ENCODE measurements around the gene TBCCD1.
"Not testable (repeated sequence)": the region's sequence is repeated elsewhere in the genome, so short reads cannot be mapped to it uniquely, and the experiment has no call there.

The TBCCD1 gene

DNA sequence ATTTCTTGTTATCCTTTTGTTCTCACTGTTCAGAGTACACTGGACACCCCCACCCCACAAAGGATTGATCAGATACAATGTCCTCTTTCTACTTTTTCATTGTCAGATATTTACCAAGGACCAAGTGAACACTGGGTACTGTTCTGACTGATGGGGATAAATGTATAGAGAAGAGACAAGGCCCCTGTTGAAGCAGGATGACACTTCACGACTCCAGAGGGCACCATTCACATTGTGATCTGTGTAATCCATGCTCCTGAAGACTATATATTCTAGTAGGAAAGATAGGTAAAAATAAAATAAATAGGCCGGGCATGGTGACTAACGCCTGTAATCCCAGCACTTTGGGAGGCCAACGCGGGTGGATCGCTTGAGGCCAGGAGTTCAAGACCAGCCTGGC lies 15.8 kb downstream of the TBCCD1 start:
- no peak for DNase-seq

DNA sequence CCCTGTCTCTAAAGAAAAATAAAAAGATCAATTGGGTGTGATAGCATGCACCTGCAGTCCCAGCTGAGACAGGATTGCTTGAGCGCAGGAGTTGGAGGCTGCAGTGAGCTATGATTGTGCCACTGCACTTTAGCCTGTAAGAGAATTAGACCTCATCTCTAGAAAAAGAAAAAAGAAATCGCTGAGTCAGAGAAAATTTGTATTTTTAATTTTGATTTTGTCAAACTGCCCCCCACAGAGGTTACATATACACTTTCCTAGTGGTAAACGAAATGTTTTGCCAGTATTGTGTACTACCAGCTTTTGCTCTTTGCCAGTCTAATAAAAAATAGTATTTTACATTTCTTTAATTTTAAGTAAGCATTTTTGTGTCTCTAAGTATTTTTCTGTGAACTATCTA lies 17.6 kb downstream of the TBCCD1 start:
- DNase-seq, result no peak

DNA sequence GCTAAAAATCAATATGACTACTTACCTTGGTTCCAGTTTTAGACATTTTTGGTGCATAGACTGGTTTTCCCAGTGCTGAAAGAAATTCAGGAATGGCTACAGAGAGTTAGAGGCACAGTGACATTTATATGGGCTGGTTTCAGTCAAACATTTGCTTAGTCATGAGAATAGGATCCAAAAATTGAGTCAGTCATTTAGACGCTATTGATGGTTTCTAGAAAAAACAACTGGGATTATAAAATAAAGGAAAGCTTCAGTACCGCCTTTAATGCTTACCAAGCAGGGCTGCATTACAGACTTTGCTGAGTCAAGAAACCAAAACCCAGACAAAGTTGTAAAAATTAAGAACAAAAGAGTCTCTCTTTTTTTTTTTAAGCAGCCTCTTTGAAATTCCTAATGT lies 22.9 kb downstream of the TBCCD1 start, which contains the start of gene CRYGS:
Gene CRYGS (minus strand): TSS at position 100 of the 400 bp plus-strand sequence. CDS start 54 bp downstream, at position 46.
- no peak for DNase-seq

DNA sequence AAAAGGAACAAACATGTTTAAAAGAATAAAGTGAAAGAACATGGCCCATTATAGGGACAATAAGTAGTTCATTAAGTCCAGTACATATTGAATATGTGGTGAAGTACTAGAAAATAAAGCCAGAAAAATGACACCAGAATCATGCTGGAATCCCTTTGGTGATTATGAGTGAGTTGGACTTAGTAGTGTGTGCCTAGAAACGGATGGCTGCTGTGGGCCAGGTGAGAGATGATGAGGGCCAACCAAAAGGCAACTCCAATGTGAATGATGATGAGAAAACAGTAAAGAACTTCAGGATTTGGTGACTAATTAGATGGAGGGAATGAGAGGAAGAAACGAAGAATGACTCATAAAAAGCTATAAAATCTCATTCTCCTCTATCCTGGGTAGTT lies 26.3 kb downstream of the TBCCD1 start:
- no peak for DNase-seq

DNA sequence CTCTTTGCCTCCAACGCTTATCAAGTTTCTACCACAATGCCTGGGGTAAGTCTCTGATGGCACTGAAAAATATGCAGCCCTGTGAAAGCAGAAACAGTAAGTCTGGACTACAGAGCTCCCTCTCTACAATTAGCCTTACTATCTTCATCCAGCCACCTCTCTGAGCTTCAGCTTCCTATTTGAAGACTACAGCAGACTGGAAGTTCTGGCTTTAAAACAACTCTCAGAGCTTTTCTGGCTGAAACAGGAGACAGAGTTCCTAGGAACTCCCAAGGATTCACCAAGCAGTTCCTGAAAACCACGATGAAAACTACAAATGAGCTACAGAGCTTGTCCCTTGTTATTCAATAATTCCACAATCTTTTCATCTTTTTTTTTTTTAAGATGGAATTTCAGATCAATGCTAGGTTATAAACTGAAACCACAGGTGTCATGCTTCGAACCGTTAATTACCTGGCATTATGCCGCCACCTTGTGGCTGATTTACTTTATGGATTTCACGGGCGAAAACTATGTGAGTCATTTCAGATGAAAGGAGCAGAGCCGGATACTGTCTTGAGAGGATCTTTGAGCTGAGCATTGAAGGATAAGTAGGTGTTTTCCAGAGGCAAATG lies 26.8 kb downstream of the TBCCD1 start:
- DNase-seq, result peak; percentile 90

DNA sequence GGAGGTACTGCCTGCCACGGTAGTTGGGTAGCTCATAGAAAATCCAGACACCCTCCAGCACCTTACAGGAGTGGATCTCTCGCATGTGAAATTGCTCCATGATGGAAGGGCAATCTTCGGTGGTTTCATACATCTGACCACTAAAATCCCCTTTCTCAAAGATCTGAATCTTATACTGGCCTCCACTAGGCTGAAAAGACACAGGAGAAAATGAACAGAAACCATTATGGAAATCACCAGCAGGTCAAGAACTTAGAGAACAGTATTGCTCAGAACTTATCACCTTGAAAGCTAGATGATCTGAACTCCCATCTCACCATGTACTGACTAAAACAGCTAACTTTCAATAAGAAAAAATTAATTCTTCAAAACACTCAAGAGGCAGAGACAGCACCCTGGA lies 28.4 kb downstream of the TBCCD1 start:
- DNase-seq, result no peak

DNA sequence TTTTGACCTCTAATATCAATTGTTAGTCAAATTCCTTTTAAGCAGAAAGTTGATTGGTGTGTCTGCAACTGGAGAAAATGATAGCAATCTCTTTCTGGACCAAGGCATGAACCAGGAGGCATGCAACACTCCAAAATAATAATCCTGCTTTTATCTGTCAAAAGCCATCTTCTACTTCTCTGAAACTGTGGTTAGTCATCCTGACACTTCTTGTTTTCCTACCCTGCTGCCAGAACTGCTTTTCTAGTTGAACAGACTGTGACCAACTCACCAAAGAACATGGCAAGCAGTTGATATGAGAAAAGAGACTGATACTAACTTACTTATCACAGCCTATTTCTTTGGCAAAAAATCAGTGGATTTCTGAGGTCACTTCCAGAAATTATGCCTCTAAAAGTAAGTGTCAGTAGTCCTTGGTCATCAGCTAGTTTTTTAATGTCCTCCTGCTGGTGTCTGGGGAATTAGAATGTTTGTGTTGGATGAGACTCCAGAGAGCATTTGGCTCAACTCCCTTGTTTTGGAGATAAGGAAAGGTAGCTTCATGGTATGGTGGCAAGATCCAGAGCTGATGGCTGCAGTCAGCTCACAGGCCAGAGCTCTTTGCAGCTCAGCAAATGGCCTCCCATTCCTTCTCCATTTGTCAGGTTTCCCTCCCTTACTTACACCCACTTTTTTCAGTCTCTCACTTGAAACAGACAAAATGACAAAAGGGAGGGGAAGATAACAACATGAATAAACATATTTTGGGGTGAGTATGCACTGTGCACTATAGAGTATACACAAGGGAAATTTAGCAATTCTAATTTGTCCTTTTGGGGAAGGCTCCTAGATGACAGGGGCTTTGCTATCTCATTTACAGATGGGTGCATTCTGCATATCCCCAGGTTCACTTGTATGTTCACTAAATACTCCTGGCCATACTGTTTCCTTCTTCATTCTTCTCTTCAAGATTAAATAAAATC lies 30.0 kb downstream of the TBCCD1 start:
- DNase-seq, result peak; percentile 45

DNA sequence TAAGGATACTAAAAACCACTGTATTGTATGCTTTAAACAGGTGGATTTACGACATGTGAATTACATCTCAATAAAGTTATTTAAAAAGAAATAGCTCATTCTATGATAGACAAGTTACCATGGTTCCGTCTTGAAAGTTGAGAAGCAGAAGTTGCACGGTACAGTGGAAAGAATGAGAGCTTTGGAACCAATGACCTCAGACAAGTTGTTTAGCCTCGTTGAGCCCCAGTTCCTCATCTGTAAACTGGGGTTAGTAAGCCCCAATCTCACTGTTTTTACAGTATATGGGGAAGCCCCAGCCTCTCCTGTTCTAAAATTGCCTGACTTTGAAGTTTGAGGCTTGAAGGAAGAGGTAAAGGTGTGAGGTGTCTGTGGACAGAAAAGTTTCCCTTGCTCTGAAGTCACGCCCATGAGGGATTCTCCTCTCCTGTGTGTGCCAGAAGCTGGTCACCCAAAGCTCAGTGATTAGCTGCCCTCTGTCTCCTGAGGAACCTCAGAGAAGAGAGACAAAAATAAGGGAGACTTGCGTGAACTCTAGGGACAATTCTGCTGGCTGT lies 32.9 kb downstream of the TBCCD1 start:
- DNase-seq, result peak; percentile 63

DNA sequence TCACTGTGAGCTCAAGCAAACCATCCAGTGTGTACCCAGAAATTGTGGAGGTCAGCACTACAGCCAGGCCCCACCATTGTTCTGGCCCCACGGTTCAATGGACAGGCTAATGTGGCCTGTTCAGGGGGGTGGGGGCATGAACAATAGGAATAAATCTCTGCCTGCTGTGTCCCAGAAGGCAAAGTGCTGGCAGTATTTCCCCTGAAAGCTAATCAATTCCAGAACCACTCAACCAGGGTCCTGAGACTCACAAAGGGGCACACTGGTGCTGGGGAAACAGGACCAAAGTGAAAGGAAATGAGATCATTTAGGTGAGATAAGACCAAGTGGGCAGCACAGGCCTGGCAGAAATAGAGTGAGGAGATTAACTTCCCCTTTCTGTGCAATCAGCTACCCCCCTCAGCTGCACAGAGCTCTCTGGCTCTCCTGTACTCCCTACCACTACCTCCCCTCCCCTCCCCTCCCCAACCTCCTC lies 34.5 kb downstream of the TBCCD1 start:
- peak; percentile 70 for DNase-seq

DNA sequence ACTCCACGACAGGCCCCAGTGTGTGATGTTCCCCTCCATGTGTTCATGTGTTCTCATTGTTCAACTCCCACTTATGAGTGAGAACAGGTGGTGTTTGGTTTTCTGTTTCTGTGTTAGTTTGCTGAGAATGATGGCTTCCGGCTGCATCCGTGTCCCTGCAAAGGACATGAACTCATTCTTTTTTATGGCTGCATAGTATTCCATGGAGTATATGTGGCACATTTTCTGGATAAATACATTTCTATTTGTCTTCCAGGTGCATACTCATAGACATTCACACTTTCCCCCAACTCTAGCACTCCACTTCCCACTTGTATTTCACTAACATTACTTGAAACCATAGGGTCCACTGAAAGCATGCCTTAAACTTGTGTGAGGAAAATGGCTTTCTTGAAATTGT lies 35.4 kb downstream of the TBCCD1 start:
- DNase-seq, result not testable (repeated sequence)

DNA sequence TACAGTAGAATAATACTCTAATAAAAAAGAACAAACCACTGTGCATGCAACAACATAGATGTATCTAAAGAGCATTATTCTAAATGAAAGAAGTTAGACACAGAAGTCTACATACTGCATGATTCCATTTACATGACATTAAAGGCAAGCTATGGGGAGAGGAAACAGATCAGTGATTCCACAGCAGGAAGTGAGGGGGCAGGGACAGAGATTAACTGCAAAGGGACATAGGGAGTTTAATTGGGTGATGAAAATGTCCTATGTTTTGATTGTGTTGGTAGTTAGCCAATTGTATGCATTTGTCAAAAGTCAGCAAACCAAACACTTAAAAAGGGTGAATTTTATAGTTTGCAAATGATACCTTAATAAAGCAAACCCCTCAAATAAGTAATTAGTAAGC lies 36.7 kb downstream of the TBCCD1 start:
- DNase-seq, result no peak

DNA sequence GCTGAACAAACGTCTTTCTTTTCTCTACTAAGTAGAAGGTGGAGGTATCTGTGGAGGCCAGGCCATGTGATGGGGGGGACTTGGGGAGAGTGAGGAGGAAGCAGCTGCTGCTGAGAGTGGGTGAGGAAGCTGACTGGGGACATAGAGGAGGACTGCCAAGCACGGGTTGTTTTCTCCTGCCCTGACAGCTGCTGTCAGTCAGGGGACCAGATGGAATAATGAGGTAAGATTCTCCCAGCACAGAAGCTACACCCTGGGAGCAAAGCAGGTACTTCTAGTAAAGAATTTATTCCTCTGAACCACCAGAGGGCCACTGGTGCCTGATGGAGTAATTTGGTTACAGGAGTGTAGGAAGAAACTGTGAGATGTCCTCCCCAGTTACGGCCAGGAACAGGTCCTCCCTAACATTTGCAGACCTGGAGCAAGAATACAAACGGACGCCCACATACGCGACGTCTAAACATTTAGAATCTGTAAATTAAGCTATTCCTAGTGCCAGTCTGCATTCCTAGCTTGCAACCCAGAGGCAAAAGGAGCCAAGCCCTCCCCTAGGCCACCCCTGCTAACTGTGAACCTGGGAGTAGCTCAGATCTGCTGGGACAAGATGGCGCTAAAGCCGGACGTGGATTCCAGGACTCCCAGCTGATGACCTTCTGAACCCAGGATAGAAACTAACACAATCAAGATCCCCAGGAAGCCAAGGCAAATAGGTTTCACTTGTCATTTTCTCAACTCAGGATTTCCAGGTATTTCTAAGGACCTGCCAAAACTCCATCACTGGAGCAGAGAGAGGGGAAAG lies 37.7 kb downstream of the TBCCD1 start:
- peak; percentile 30 for DNase-seq

DNA sequence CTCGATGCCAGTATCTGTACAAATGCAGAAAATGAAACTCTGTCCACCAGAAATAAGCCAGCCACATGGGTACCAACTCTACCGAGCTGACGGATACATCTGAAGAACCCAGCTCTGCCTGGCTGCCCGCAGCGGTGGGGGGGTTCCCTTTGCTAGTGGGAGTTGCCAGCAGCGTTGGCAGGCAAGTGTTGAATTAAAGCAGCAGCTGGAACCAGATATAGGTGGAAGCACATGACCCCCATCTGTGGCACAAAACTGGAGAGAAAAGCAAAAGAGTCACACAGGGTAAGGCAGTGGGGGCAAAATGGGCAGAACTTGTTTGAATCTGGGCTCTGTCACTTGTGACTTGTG lies 40.9 kb downstream of the TBCCD1 start:
- DNase-seq, result no peak

DNA sequence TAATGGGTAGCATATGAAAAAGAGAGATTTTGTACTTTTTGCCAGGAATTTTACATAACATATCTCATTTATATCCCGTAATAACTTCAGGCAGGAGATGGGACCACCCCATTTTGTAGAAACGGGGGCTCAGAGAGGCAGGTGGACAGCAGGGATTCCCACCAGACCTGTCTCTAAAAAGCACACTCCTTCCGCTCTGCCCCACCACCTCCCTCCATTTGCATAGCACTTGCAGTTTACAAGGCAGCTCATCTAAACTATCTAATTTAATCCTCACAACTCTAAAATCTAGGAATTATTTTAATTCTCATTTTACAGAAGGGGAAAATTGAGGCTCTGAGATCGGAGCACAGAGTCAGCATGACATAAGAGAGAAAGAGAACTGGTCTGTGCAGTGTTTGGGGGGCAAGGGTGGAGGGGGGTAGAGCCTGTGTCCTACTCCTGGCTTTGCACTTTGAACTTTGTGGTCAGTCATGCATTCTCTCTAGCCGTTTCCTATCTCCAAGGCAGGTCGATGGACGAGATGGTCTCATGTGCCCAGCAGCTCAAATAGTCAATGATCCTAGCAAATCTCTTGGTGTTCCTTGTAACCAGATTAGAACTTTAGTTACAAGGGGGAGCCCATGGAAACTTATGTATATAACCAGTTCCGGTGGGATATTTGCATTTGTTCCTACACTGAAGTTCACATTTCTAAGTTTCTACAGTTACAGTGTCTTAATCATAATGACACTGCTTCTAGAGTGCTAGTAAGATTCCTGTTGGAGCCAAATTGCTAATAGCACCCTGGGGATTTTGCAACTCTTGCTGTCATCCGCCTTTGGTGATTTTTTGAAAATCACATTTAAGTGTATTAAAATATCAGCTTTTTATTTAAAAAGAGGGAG lies 41.5 kb downstream of the TBCCD1 start:
- no peak for DNase-seq

DNA sequence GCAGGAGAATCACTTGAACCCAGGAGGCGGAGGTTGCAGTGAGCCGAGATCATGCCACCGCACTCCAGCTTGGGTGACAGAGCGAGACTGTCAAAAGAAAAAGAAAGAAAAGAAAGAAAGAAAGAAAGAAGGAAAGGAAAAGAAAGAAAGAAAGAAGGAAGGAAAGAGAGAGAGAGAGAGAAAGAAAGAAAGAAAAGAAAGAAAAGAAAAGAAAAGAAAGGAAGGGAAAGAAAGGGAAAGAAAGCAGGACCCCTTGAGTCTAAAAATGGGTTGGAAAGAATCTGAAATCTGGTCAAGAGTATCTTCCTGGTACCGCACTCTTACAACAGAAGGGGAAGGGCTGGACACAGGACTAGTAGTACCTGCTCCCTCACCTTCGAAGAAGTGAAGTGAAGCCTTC lies 42.5 kb downstream of the TBCCD1 start:
- no peak for DNase-seq

DNA sequence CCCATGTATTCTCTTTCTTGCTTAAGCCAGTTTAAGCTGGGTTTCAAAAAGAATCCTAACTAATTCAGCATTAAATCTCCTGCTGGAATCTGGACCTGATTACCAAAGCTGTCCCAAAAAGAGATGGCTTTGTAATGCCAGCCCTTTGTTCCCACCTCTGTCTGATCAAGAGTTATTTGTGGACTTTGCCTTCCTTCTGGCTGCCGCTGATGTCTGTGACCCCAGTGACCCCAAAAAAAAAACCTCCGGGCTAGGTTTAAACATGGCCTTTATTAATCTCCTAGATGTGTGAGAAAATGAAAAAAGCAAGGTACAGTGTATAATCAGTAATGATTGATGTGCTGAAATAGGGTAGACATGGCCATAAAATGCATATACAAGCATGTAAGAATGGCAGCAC lies 43.7 kb downstream of the TBCCD1 start:
- DNase-seq, result no peak

DNA sequence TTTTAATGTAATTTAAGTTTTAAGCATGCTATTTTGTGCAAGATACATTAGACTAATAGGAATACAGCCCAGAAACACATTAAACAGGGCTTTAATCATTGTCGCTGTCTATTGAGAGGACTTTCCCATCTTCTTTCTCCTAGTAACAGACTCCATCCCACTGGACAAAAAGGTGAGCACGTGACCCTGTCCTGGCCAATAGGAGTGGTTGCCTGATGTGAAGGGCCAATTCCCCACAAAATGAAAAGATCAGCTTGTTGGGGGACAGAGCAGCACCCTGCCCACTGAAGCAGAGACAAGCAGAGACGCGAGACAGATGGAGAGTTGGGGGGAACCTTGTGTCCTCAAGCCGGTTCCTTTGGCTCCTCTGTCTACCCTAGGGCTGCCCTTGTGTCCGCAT lies 44.1 kb downstream of the TBCCD1 start:
- DNase-seq, result no peak

DNA sequence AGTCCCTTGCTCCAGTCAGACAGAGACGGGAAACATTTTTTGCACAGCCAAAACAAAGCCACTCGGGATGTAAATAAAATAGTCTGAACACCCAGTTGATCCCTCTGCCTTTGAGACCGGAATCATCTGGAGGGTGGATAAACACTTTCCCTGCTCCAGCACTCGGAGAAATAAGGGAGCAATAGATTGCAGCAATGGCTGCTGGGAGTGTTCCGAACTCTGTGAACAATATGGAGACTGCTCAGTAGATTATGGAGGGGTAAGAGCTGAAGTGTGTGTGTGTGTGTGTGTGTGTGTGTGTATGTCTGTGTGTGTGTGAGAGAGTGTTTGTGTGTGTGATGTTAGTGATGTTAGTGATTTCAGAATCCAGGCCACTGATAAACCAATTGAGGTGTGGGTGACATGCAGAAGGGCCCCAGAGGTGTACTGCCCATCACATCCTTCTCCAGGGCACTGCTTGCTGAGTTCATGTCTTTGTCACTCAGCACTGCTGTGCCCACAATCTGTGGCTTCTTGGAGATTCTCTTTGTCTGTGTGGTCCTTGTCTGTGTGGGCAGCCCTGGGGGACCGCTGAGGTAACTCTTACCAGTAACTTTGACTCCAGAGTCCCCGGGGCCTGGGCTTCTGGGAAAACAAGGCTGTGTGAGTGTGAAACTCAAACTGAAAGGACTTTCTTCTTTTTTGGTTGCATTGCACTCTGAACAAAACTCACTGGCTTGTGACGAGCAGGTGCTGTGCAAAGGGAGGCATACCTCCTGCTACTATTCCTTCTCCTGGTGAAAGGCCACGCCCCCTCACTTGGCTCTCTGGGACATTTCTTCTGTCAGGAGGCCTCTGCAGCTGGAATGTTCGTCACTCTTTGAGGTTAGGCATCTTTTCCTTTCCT lies 45.9 kb downstream of the TBCCD1 start:
- DNase-seq, result no peak

DNA sequence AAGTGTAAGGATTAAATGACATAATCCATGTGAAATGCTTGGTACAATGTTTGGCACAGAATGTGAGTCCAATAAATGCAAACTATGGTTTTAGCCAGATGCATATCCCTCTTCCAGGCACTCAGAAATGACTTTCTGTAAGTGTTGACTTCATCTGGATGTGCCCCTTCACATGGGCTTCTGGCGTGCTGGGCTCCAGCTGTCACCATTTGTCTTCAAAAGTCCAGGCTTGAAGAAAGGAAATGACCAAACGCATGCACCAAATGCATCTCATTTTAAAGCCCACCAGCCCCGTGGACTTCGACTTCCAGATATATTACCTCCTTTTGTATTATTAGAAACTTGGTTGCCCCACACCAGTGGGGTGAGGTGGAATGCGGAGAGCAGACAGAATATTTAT lies 46.7 kb downstream of the TBCCD1 start:
- no peak for DNase-seq

DNA sequence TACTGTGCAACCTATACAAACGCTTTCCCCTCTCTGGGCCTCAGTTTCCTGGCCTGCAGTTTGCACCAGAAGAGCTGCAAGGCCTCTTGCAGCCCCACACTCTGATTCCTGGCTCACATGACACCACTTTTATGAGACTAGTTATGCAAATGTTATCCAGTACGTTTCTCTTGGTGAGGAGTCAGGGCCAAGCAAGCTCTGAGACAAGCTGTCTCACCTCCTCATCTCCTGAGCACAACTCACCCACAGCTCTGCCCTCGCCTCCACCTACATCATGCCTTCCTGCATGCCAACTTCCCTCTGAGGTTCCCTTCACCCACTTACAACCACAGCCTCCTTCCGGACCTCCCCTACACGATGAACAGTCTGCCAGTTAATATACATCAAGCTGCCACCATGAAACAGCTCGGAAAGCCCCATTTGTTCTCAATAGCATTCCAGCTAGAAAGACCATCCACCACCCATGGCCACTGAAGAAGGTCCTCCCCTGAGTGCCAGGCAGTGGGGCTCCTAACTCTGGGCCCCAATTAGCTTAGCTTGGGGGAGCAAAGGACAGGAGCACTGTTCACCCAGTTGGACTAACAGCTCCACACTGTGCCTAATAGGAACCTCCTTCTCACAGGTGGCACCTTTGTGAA lies 48.0 kb downstream of the TBCCD1 start:
- DNase-seq, result peak; percentile 54
